HepG2 (cell line): Measurements from ENCODE around the gene CACNA1G. TPM values are rescaled to one million over a fixed set of nuclear protein-coding genes. Genes with fewer than 3 reads are reported as not detected.

Experiments used
- DMAP1 ChIP-seq: IDR thresholded peaks from 2 replicates; pipeline ENCODE4 v1.6.1; 2016
- FOXO4 ChIP-seq: sonication (generic); formaldehyde crosslinking; conservative IDR thresholded peaks from 2 replicates; pipeline ENCODE4 v1.8.1; 2023; ENCODE audit warnings: missing genetic modification reagents
- HDAC2 ChIP-seq: sonication (generic); formaldehyde crosslinking; IDR thresholded peaks from 2 replicates; pipeline ENCODE4 v1.4.0; 2020; ENCODE audit warnings: missing genetic modification reagents
- IRF2 ChIP-seq: IDR thresholded peaks from 2 replicates; pipeline ENCODE4 v1.6.1; 2018; ENCODE audit warnings: missing genetic modification reagents, missing compliant biosample characterization
- KDM2A ChIP-seq: sonication (generic); formaldehyde crosslinking; IDR thresholded peaks from 2 replicates; pipeline ENCODE4 v1.4.0; 2020; ENCODE audit warnings: low read depth, missing genetic modification reagents, borderline replicate concordance
- PRDM15 ChIP-seq: sonication (generic); formaldehyde crosslinking; IDR thresholded peaks from 2 replicates; pipeline ENCODE4 v1.4.0; 2020; ENCODE audit warnings: missing genetic modification reagents
- SCMH1 ChIP-seq: sonication (generic); formaldehyde crosslinking; IDR thresholded peaks from 2 replicates; pipeline ENCODE4 v1.9.0; 2021; ENCODE audit warnings: missing genetic modification reagents, mild to moderate bottlenecking, borderline replicate concordance
- ZC3H13 ChIP-seq: sonication (generic); formaldehyde crosslinking; IDR thresholded peaks from 2 replicates; pipeline ENCODE4 v1.8.1; 2023; ENCODE audit warnings: mild to moderate bottlenecking, missing genetic modification reagents, moderate library complexity
- ZNF143 ChIP-seq: sonication (generic); formaldehyde crosslinking; IDR thresholded peaks from 2 replicates; pipeline ENCODE4 v1.4.0; 2020; ENCODE audit warnings: missing genetic modification reagents
- ZNF569 ChIP-seq: sonication (generic); formaldehyde crosslinking; IDR thresholded peaks from 2 replicates; pipeline ENCODE4 v1.5.0; 2020; ENCODE audit warnings: mild to moderate bottlenecking, missing genetic modification reagents, moderate library complexity, borderline replicate concordance
- polyA plus RNA-seq, 8 experiments: library from polyadenylated mRNA; depleted of rRNA in 3 of 8; stranded (reverse) in 7 of 8; unstranded in 1 of 8; fragments of >200 nt; fragmentation: Illumina TruSeq in 4 of 8; extraction: Trizol in 4 of 8; gene quantifications; 2 replicates each; pipeline versions ENCODE4 v1.2.1 to v1.2.3, GENCODE V29; 2011 to 2016; ENCODE audit warnings: low read depth in 4 of 8, missing spikeins in 1 of 8, mixed read lengths in 1 of 8; ENCODE audit not compliant: insufficient read depth in 1 of 8
- total RNA-seq, 5 experiments: library from RNA; depleted of rRNA; stranded (reverse); fragments of >200 nt; fragmentation: Illumina TruSeq; extraction: Trizol; gene quantifications; 2 replicates each; pipeline ENCODE4 v1.2.3, GENCODE V29; 2016; ENCODE audit warnings: low read depth in 1 of 5
- TF ChIP-seq, protein P1 (sequence below): sonication (generic); formaldehyde crosslinking; IDR thresholded peaks from 2 replicates; pipeline ENCODE4 v1.5.1; 2020; ENCODE audit warnings: mild to moderate bottlenecking, missing genetic modification reagents, borderline replicate concordance
- TF ChIP-seq, protein P2 (sequence below): sonication (generic); IDR thresholded peaks from 2 replicates; pipeline ENCODE4 v1.6.1; 2016; ENCODE audit warnings: low read depth, borderline replicate concordance
- TF ChIP-seq, protein P3 (sequence below): sonication (generic); formaldehyde crosslinking; IDR thresholded peaks from 2 replicates; pipeline ENCODE4 v1.4.0; 2020; ENCODE audit warnings: mild to moderate bottlenecking, missing genetic modification reagents

Gene CACNA1G
- total and polyA plus RNA-seq, 2 of the 13 experiments (the other 11 are each of a cell fraction or from before 2014, with no cell fraction given), result 0.02 TPM; not detected in 1

DNA sequence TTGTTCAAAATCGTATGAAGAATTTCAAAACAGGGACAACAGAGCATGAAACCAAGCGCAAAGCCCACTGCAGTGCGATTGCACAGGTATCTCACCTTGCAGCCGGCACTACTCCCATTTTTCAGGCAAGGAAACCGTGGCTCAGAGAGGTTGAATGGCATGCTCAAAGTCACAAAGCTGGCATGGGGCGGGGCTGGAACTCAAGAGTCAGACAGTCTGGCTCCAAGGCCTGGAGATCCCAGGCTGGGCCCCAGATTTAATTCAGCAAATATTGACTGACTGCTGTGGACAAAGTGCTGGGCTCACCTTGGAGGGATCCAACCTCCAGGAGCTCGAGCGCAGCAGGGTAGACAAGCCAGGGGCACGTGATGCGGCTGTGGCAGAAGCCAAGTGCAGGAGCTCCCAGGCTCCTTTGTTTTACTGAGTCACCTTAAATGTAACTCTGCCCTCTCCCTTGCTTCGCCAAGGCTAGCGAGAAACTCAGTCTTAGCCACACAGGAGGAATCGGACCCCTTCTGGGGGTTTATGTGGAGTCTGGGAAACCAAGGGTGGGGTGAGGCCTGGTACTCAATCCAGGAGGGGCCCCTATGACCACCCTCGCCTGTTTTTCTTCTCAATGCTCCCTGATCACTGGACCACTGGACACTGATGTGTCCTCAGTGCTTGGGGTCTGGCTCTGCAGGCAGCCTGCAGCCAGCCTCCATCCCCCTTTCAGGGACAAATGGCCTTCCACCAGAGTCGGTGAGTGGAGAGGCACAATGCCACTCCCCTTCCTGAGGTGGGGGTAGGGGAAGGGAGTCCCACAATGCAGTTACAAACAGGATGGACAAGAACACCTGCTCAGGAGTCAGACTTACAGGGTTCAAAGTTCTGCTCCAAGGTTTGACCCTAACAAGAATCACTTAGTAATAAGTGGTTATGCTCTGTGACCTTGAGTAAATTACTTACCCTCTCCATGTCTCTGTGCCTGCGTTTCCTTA is 17.4 kb upstream of the CACNA1G start (continued):
- TF ChIP-seq, protein P1, sequence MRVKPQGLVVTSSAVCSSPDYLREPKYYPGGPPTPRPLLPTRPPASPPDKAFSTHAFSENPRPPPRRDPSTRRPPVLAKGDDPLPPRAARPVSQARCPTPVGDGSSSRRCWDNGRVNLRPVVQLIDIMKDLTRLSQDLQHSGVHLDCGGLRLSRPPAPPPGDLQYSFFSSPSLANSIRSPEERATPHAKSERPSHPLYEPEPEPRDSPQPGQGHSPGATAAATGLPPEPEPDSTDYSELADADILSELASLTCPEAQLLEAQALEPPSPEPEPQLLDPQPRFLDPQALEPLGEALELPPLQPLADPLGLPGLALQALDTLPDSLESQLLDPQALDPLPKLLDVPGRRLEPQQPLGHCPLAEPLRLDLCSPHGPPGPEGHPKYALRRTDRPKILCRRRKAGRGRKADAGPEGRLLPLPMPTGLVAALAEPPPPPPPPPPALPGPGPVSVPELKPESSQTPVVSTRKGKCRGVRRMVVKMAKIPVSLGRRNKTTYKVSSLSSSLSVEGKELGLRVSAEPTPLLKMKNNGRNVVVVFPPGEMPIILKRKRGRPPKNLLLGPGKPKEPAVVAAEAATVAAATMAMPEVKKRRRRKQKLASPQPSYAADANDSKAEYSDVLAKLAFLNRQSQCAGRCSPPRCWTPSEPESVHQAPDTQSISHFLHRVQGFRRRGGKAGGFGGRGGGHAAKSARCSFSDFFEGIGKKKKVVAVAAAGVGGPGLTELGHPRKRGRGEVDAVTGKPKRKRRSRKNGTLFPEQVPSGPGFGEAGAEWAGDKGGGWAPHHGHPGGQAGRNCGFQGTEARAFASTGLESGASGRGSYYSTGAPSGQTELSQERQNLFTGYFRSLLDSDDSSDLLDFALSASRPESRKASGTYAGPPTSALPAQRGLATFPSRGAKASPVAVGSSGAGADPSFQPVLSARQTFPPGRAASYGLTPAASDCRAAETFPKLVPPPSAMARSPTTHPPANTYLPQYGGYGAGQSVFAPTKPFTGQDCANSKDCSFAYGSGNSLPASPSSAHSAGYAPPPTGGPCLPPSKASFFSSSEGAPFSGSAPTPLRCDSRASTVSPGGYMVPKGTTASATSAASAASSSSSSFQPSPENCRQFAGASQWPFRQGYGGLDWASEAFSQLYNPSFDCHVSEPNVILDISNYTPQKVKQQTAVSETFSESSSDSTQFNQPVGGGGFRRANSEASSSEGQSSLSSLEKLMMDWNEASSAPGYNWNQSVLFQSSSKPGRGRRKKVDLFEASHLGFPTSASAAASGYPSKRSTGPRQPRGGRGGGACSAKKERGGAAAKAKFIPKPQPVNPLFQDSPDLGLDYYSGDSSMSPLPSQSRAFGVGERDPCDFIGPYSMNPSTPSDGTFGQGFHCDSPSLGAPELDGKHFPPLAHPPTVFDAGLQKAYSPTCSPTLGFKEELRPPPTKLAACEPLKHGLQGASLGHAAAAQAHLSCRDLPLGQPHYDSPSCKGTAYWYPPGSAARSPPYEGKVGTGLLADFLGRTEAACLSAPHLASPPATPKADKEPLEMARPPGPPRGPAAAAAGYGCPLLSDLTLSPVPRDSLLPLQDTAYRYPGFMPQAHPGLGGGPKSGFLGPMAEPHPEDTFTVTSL (CRISPR knock-in tag), result 0 out of 2 replicates have a peak, but pooled peaks have one; percentile 74
- TF ChIP-seq ZNF143 (CRISPR knock-in tag), result peak; percentile 74
- peak; percentile 93 for TF ChIP-seq HDAC2 (CRISPR knock-in tag)
- no peak for TF ChIP-seq SCMH1 (CRISPR knock-in tag)
- TF ChIP-seq PRDM15 (CRISPR knock-in tag), result peak; percentile 80
- TF ChIP-seq ZNF569 (CRISPR knock-in tag), result no peak
- TF ChIP-seq, protein P2, sequence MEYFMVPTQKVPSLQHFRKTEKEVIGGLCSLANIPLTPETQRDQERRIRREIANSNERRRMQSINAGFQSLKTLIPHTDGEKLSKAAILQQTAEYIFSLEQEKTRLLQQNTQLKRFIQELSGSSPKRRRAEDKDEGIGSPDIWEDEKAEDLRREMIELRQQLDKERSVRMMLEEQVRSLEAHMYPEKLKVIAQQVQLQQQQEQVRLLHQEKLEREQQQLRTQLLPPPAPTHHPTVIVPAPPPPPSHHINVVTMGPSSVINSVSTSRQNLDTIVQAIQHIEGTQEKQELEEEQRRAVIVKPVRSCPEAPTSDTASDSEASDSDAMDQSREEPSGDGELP, result peak; percentile 74; the same call in 1 of the 2 replicates
- peak; percentile 77 for TF ChIP-seq IRF2
- TF ChIP-seq, protein P3, sequence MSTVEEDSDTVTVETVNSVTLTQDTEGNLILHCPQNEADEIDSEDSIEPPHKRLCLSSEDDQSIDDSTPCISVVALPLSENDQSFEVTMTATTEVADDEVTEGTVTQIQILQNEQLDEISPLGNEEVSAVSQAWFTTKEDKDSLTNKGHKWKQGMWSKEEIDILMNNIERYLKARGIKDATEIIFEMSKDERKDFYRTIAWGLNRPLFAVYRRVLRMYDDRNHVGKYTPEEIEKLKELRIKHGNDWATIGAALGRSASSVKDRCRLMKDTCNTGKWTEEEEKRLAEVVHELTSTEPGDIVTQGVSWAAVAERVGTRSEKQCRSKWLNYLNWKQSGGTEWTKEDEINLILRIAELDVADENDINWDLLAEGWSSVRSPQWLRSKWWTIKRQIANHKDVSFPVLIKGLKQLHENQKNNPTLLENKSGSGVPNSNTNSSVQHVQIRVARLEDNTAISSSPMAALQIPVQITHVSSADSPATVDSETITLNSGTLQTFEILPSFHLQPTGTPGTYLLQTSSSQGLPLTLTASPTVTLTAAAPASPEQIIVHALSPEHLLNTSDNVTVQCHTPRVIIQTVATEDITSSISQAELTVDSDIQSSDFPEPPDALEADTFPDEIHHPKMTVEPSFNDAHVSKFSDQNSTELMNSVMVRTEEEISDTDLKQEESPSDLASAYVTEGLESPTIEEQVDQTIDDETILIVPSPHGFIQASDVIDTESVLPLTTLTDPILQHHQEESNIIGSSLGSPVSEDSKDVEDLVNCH, result no peak
- TF ChIP-seq ZC3H13, result peak; percentile 73
- TF ChIP-seq DMAP1 (CRISPR knock-in tag), result peak; percentile 74; the same call in 1 of the 2 replicates
- TF ChIP-seq FOXO4, result peak; percentile 95; the same call in 1 of the 2 replicates
- TF ChIP-seq KDM2A, result peak; percentile 55
